GM04504 (cell line): Measurements from ENCODE around the gene ARHGEF16.

Experiments
- DNase-seq: peaks from one replicate; pipeline ENCODE4 v3.0.0-alpha.2; 2012; ENCODE audit warnings: low read depth

The ARHGEF16 gene

GRCh38 chr1:3456964-3457909, 2.8 kb downstream of the ARHGEF16 start:
- DNase-seq, result no peak

- no peak for DNase-seq
Observed at GRCh38 chr1:3457910-3458883, 3.7 kb downstream of the ARHGEF16 start.

GRCh38 chr1:3459051-3459908, 4.8 kb downstream of the ARHGEF16 start:
- DNase-seq, result no peak

GRCh38 chr1:3459940-3460671, 5.6 kb downstream of the ARHGEF16 start:
- no peak for DNase-seq

GRCh38 chr1:3460672-3461131, 6.2 kb downstream of the ARHGEF16 start:
- no peak for DNase-seq

GRCh38 chr1:3461238-3461933, 6.9 kb downstream of the ARHGEF16 start:
- no peak for DNase-seq

- DNase-seq, result no peak
Observed at GRCh38 chr1:3461934-3462275, 7.4 kb downstream of the ARHGEF16 start.

- no peak for DNase-seq
Observed at GRCh38 chr1:3462356-3463012, 8.0 kb downstream of the ARHGEF16 start.

GRCh38 chr1:3463013-3463385, 8.5 kb downstream of the ARHGEF16 start:
- DNase-seq, result no peak

- no peak for DNase-seq
Observed at GRCh38 chr1:3463408-3463863, 9.0 kb downstream of the ARHGEF16 start.

- no peak for DNase-seq
Observed at GRCh38 chr1:3463891-3464648, 9.6 kb downstream of the ARHGEF16 start.

- DNase-seq, result no peak
Observed at GRCh38 chr1:3464649-3465025, 10.2 kb downstream of the ARHGEF16 start.

- DNase-seq, result no peak
Observed at GRCh38 chr1:3465091-3465934, 10.8 kb downstream of the ARHGEF16 start.

- DNase-seq, result no peak
Observed at GRCh38 chr1:3465935-3466321, 11.5 kb downstream of the ARHGEF16 start.

GRCh38 chr1:3466366-3467075, 12.1 kb downstream of the ARHGEF16 start:
- no peak for DNase-seq

GRCh38 chr1:3467096-3468036, 12.9 kb downstream of the ARHGEF16 start:
- DNase-seq, result no peak
